Measurements from ENCODE around the gene CDK6.

DNA sequence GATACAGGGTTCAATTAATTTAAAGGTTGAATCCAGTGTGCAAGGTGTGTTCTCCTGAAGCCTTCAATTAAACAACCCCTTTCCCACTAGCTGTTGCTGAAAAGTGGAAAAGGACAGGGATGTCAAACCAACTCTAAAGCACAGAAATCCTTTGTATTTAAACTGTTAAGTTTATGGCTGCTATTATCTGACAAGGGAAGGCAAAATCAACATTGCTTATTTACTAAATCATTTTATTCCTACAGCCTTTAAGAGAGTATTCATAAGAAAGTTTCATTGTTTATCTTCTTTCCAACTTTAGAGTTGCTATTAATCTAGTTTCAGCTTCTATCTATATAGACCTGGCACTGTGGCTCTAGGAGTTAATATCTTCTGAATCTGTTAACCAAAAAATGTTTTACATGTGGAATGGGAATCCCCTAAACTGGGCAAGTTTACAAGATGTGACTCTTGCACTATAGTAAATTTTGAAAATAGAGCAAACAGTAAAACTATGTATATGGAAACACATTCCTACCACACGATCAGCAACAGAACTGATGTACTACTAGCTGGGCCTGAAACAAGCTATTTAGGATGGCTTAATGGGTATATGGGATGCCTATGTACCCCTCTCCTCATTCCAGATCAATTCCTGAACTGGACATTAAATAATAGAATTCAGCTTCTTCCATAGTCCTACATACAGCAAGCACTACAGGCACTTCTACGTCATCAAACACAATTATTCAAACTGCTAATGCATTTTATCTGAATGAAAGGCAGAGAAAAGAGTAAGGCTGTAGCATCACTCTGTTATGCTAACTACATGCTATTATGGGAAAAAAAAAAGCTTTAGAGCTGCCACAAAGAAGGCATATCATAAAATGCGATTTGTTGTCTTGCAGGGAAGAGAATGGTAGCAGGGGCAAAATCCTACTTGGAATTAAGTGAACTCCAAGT is 52.8 kb downstream of the CDK6 start:
- no peak for TF ChIP-seq POLR2A (IDR thresholded peaks at IDR 0.05)
- TF ChIP-seq, protein P1, sequence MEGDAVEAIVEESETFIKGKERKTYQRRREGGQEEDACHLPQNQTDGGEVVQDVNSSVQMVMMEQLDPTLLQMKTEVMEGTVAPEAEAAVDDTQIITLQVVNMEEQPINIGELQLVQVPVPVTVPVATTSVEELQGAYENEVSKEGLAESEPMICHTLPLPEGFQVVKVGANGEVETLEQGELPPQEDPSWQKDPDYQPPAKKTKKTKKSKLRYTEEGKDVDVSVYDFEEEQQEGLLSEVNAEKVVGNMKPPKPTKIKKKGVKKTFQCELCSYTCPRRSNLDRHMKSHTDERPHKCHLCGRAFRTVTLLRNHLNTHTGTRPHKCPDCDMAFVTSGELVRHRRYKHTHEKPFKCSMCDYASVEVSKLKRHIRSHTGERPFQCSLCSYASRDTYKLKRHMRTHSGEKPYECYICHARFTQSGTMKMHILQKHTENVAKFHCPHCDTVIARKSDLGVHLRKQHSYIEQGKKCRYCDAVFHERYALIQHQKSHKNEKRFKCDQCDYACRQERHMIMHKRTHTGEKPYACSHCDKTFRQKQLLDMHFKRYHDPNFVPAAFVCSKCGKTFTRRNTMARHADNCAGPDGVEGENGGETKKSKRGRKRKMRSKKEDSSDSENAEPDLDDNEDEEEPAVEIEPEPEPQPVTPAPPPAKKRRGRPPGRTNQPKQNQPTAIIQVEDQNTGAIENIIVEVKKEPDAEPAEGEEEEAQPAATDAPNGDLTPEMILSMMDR (IDR thresholded peaks at IDR 0.05): no peak
